Measurements from ENCODE around the gene SLC4A7. TPM values are rescaled to one million over a fixed set of nuclear protein-coding genes. Genes with fewer than 3 reads are reported as not detected.

SLC4A7 gene
- total RNA-seq, 2 experiments from 2014 or later, result 25.9 to 31.9 TPM

DNA sequence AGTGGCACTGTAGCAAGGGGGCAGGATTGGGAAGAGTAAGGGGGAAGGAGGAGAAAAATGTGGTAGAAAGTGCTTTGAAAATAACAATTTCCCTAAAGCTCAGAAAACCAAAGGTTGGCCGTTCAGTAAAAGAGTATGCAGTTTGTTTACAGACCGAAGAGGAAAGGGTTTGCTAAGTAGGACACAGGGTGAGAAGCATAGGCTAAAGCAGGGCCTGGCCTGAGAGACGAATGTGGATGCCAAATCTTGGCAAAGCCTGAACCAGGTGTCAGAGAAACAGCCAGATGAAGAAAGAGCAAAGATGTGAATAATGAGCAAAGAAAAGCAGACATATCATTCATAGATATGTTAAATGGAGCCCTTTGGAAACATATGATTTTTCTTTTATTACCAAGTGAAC lies 132.1 kb downstream of the SLC4A7 start:
- H3K9me2 ChIP-seq (ENCODE audit: insufficient read depth, low read length), result no peaks in the 10 kb centered on the region
- POLR2A ChIA-PET, result no interaction called here
- no TSS peak for BruUV-seq (replicated peaks)
- intact Hi-C loops (cut with micrococcal nuclease; ENCODE audit: unreplicated experiment), result no loop called here
- H3K4me3 ChIP-seq (ENCODE audit: low read depth, low read length, poor library complexity, severe bottlenecking), result no peak overlapping the region
- no peak overlapping the region for H2AFZ ChIP-seq (ENCODE audit: low read length)
- no peak overlapping the region for H3K27ac ChIP-seq (ENCODE audit: low read depth, low read length, poor library complexity, severe bottlenecking)
- H3K4me2 ChIP-seq (ENCODE audit: low read length), result no peak overlapping the region
- H4K20me1 ChIP-seq (ENCODE audit: insufficient read depth, low read length), result no peaks in the 10 kb centered on the region
- no peak for DNase-seq (ENCODE audit: low spot score)
- H3K79me2 ChIP-seq (ENCODE audit: insufficient read depth, low read depth, low read length), result no peaks in the 10 kb centered on the region
- CTCF ChIA-PET (ENCODE audit: unreplicated experiment), result no interaction called here
- no peaks in the 10 kb centered on the region for H3K4me1 ChIP-seq (ENCODE audit: insufficient read depth, low read length, poor library complexity, severe bottlenecking)
- TF ChIP-seq EZH2phosphoT487 (IDR thresholded peaks at IDR 0.05; ENCODE audit: borderline replicate concordance, low read depth, low read length), result no peak
- TF ChIP-seq, protein P1, sequence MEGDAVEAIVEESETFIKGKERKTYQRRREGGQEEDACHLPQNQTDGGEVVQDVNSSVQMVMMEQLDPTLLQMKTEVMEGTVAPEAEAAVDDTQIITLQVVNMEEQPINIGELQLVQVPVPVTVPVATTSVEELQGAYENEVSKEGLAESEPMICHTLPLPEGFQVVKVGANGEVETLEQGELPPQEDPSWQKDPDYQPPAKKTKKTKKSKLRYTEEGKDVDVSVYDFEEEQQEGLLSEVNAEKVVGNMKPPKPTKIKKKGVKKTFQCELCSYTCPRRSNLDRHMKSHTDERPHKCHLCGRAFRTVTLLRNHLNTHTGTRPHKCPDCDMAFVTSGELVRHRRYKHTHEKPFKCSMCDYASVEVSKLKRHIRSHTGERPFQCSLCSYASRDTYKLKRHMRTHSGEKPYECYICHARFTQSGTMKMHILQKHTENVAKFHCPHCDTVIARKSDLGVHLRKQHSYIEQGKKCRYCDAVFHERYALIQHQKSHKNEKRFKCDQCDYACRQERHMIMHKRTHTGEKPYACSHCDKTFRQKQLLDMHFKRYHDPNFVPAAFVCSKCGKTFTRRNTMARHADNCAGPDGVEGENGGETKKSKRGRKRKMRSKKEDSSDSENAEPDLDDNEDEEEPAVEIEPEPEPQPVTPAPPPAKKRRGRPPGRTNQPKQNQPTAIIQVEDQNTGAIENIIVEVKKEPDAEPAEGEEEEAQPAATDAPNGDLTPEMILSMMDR (conservative IDR thresholded peaks at IDR 0.05; ENCODE audit: low read length), result no peak
- no peaks in the 10 kb centered on the region for H3K9me3 ChIP-seq (ENCODE audit: low read length)
- H3K36me3 ChIP-seq (ENCODE audit: insufficient read depth, low read length), result no peaks in the 10 kb centered on the region

DNA sequence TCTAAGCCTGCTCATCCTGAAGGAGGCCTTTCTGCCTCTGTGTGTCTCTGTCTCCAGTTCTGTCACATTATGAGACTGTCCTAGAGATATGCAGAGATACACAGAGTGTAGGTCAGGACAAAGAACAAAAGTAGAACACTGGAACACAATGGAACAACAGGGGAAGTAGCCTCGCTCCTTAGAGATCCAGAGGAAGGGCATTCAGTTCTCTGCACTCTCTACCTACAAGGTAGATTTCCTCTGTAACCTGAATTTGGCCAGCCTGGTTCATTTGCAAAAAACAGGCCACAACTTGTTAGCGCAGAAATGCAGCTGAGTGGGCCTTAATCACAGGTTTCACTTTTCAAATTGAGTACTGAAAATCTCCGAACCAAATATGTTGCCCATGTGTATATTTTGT lies 134.4 kb downstream of the SLC4A7 start:
- Histone ChIP-seq H3K79me2 (ENCODE audit: insufficient read depth, low read depth, low read length) (no peaks in the 10 kb centered on the region), H3K4me3 (ENCODE audit: low read depth, low read length, poor library complexity, severe bottlenecking) (no peak overlapping the region), H3K9me3 (ENCODE audit: low read length) (no peaks in the 10 kb centered on the region), H3K4me2 (ENCODE audit: low read length) (no peak overlapping the region), H2AFZ (ENCODE audit: low read length) (no peak overlapping the region), H3K9me2 (ENCODE audit: insufficient read depth, low read length) (no peaks in the 10 kb centered on the region), H3K27ac (ENCODE audit: low read depth, low read length, poor library complexity, severe bottlenecking) (no peak overlapping the region), H4K20me1 (ENCODE audit: insufficient read depth, low read length) (no peaks in the 10 kb centered on the region), H3K4me1 (ENCODE audit: insufficient read depth, low read length, poor library complexity, severe bottlenecking) (no peaks in the 10 kb centered on the region), H3K36me3 (ENCODE audit: insufficient read depth, low read length) (no peaks in the 10 kb centered on the region)
- BruUV-seq (replicated peaks), result no TSS peak
- intact Hi-C loops (cut with micrococcal nuclease; ENCODE audit: unreplicated experiment), result no loop called here
- CTCF ChIA-PET (ENCODE audit: unreplicated experiment), result no interaction called here
- DNase-seq (ENCODE audit: low spot score), result no peak
- TF ChIP-seq EZH2phosphoT487 (IDR thresholded peaks at IDR 0.05; ENCODE audit: borderline replicate concordance, low read depth, low read length), result no peak
- TF ChIP-seq, protein P1 (conservative IDR thresholded peaks at IDR 0.05; ENCODE audit: low read length), result no peak
- POLR2A ChIA-PET, result no interaction called here

DNA sequence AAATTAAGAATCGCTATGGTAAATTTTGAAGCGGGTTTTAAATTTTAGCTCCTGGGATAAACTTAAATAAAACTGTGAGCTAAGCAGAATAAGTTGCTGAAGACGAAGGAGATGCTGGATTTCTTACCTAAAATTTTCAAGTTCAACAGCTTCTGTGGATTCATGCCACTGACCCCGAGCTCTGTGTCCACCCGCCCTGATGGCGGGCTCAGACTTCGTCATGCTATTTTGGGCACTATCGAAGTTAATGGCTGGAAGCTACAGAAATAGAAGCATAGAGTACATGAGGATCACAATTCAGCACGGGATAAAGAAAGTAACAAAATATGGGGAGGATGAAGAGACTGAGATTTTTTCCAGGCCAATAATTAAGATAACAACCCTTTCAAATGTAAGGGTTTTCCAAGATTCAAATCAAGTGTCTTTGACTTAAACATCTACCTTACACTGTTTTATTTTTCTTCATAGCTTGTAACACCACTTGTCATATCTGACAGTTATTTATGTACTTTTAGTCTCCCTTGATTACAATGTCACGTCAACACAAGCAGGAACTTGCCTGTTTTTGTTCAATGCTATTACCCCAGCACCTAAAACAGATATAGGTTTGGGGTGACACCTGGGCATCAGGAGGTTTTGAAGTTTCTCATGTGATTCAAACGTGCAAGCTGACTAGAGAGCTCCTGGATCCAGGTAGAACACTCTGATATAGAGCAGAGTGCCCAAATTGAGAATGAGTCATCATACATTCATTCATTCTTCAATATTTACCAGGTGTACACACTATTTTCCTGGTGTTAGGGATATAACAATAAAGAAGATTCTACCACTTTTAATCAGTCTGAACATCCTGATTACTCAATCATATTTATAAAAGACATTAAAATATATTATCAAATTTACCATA lies 138.0 kb downstream of the SLC4A7 start:
- H3K36me3 ChIP-seq (ENCODE audit: insufficient read depth, low read length), result no peaks in the 10 kb centered on the region
- no peak overlapping the region for H3K4me2 ChIP-seq (ENCODE audit: low read length)
- TF ChIP-seq EZH2phosphoT487 (IDR thresholded peaks at IDR 0.05; ENCODE audit: borderline replicate concordance, low read depth, low read length), result no peak
- TF ChIP-seq, protein P1 (conservative IDR thresholded peaks at IDR 0.05; ENCODE audit: low read length), result no peak
- ChIA-PET CTCF (ENCODE audit: unreplicated experiment) (no interaction called here), POLR2A (interaction anchor here (0.7 kb wide), 1 partner anchor 23 kb away, joined by 3 read pairs; the partner anchor contains the start of gene NEK10)
- H3K4me1 ChIP-seq (ENCODE audit: insufficient read depth, low read length, poor library complexity, severe bottlenecking), result no peaks in the 10 kb centered on the region
- no peaks in the 10 kb centered on the region for H4K20me1 ChIP-seq (ENCODE audit: insufficient read depth, low read length)
- no peak overlapping the region for H3K4me3 ChIP-seq (ENCODE audit: low read depth, low read length, poor library complexity, severe bottlenecking)
- DNase-seq (ENCODE audit: low spot score), result no peak
- H3K9me3 ChIP-seq (ENCODE audit: low read length), result no peaks in the 10 kb centered on the region
- H3K9me2 ChIP-seq (ENCODE audit: insufficient read depth, low read length), result no peaks in the 10 kb centered on the region
- H3K79me2 ChIP-seq (ENCODE audit: insufficient read depth, low read depth, low read length), result no peaks in the 10 kb centered on the region
- BruUV-seq (replicated peaks), result no TSS peak
- H3K27ac ChIP-seq (ENCODE audit: low read depth, low read length, poor library complexity, severe bottlenecking), result no peak overlapping the region
- intact Hi-C loops (cut with micrococcal nuclease; ENCODE audit: unreplicated experiment), result no loop called here
- no peak overlapping the region for H2AFZ ChIP-seq (ENCODE audit: low read length)
